PC-9 (cell line): ENCODE measurements around the gene OR2L13.

Source experiments
- CTCF ChIP-seq: fragments of 200-600 bp; sonication (generic); conservative IDR thresholded peaks from 2 replicates; pipeline ENCODE4 v1.6.1; 2017; ENCODE audit warnings: mixed run types, antibody characterized with exemption, mild to moderate bottlenecking, moderate library complexity
- EZH2 ChIP-seq: fragments of 200-600 bp; sonication (generic); IDR thresholded peaks from 2 replicates; pipeline ENCODE4 v1.8.0; 2017; ENCODE audit warnings: antibody characterized with exemption, low read depth

DNA sequence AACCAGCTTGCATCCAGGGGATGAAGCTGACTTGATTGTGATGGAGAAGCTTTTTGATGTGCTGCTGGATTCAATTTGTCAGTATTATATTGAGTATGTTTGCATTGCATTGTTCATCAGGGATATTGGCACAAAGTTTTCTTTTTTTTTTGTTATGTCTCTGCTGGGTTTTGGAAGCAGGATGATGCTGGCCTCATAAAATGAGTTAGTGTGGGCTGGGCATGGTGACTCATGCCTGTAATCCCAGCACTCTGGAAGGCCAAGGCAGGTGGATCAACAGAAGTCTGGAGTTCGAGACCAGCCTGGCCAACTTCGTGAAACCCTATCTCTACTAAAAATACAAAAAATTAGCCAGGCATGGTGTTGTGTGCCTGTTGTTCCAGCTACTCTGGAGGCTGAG is 39.7 kb upstream of the OR2L13 start:
- no peak for TF ChIP-seq CTCF
- no peak for TF ChIP-seq EZH2
